DOHH2 (cell line): ENCODE data around the gene ZNF460.
A peak's percentile ranks its signal among the peaks of the same experiment; 100 is the strongest.

Experiments
- H3F3A ChIP-seq: fragments of 200-600 bp; sonication (generic), shearing (Covaris generic); 2 replicates; pipeline ENCODE4 v1.6.0; 2016; ENCODE audit warnings: antibody characterized with exemption, mild to moderate bottlenecking; ENCODE audit not compliant: control insufficient read depth, insufficient read depth
- H3K27ac ChIP-seq: fragments of 200-600 bp; sonication (generic); 2 replicates; pipeline ENCODE4 v1.5.1; 2014; ENCODE audit warnings: low read depth, mild to moderate bottlenecking, low read length, moderate library complexity
- H3K27me3 ChIP-seq: fragments of 200-600 bp; sonication (generic); 2 replicates; pipeline ENCODE4 v1.6.1; 2014; ENCODE audit warnings: mild to moderate bottlenecking, low read length, mixed read lengths; ENCODE audit not compliant: control insufficient read depth
- H3K36me3 ChIP-seq: fragments of 200-600 bp; sonication (generic); 2 replicates; pipeline ENCODE4 v1.6.1; 2014; ENCODE audit warnings: mild to moderate bottlenecking, low read length, moderate library complexity, mixed read lengths; ENCODE audit not compliant: control insufficient read depth
- H3K4me1 ChIP-seq: fragments of 200-600 bp; sonication (generic); 2 replicates; pipeline ENCODE4 v1.6.1; 2014; ENCODE audit warnings: mild to moderate bottlenecking, low read length, mixed read lengths; ENCODE audit not compliant: control insufficient read depth
- H3K4me2 ChIP-seq: fragments of 200-600 bp; sonication (generic); 2 replicates; pipeline ENCODE4 v1.6.0; 2014; ENCODE audit warnings: mild to moderate bottlenecking, low read length, moderate library complexity
- H3K4me3 ChIP-seq: fragments of 200-600 bp; sonication (generic); 2 replicates; pipeline ENCODE4 v1.5.1; 2014; ENCODE audit warnings: mild to moderate bottlenecking, low read length, mixed read lengths
- H3K79me2 ChIP-seq: fragments of 200-600 bp; sonication (generic); 2 replicates; pipeline ENCODE4 v1.6.1; 2014; ENCODE audit warnings: mild to moderate bottlenecking, low read length, mixed read lengths; ENCODE audit not compliant: control insufficient read depth
- H3K9me2 ChIP-seq: fragments of 200-600 bp; sonication (generic); replicated peaks from 2 replicates; pipeline ENCODE4 v1.6.1; 2014; ENCODE audit warnings: mild to moderate bottlenecking, low read length, mixed read lengths; ENCODE audit not compliant: control insufficient read depth
- H3K9me3 ChIP-seq: fragments of 200-600 bp; sonication (generic); 2 replicates; pipeline ENCODE4 v1.6.1; 2014; ENCODE audit warnings: antibody characterized with exemption, low read length, mixed read lengths; ENCODE audit not compliant: control insufficient read depth, insufficient read depth
- H4K20me1 ChIP-seq: fragments of 200-600 bp; sonication (generic); 2 replicates; pipeline ENCODE4 v1.6.0; 2014; ENCODE audit warnings: low read depth, mild to moderate bottlenecking, antibody characterized with exemption, low read length, moderate library complexity; ENCODE audit not compliant: control insufficient read depth, insufficient read depth
- CTCF ChIP-seq: fragments of 200-600 bp; sonication (generic); IDR thresholded peaks from one replicate; pipeline ENCODE4 v1.5.1; 2014; ENCODE audit warnings: antibody characterized with exemption, mild to moderate bottlenecking, low read depth, low read length; ENCODE audit not compliant: poor library complexity, severe bottlenecking
- EZH2phosphoT487 ChIP-seq: fragments of 200-600 bp; sonication (generic); IDR thresholded peaks from 2 replicates; pipeline ENCODE4 v1.6.1; 2017; ENCODE audit warnings: borderline replicate concordance, mild to moderate bottlenecking, antibody characterized with exemption, low read length, moderate library complexity, mixed read lengths

The ZNF460 gene

DNA sequence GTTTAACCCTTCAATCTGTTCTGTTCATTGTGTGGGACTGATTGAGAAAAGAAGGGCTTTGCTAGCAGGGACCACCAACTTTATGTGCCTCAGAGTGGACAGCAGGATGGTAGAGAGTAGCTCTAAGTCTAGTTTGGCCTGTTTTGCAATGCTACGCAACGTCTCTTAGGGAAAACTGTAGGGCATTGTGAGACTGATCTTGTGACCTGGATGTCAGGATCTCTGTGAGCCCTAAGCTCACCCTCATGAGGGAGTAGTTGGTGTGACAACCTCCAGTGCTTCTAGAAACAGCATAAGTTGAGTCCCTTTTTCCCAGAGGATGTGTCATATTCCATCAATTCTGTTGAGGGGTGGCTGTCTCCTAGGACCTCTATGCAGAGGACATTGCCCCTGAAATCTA lies 30.5 kb downstream of the ZNF460 start:
- H3K36me3 ChIP-seq, result no peaks in the 10 kb centered on the region
- H3K27me3 ChIP-seq, result no peaks in the 10 kb centered on the region
- H3K27ac ChIP-seq, result no peak overlapping the region
- H3K9me3 ChIP-seq, result peaks cover 4% of the 10 kb centered on the region; the same call in 1 of the 2 replicates
- H3K4me1 ChIP-seq, result no peaks in the 10 kb centered on the region
- no peak overlapping the region for H3K4me3 ChIP-seq
- H3K4me2 ChIP-seq, result no peak overlapping the region
- no peaks in the 10 kb centered on the region for H3K9me2 ChIP-seq
- TF ChIP-seq EZH2phosphoT487 (no peak), CTCF (no peak)
- no peaks in the 10 kb centered on the region for H3F3A ChIP-seq
- no peaks in the 10 kb centered on the region for H3K79me2 ChIP-seq
- no peaks in the 10 kb centered on the region for H4K20me1 ChIP-seq

GRCh38 chr19:57314146-57314545 lies 33.9 kb downstream of the ZNF460 start:
- H3K79me2 ChIP-seq, result no peaks in the 10 kb centered on the region
- H3K9me3 ChIP-seq, result peaks cover 15% of the 10 kb centered on the region
- H3K4me3 ChIP-seq, result no peak overlapping the region
- no peaks in the 10 kb centered on the region for H4K20me1 ChIP-seq
- no peak overlapping the region for H3K4me2 ChIP-seq
- no peak overlapping the region for H3K27ac ChIP-seq
- H3K27me3 ChIP-seq, result no peaks in the 10 kb centered on the region
- no peaks in the 10 kb centered on the region for H3K9me2 ChIP-seq
- H3F3A ChIP-seq, result no peaks in the 10 kb centered on the region
- no peaks in the 10 kb centered on the region for H3K4me1 ChIP-seq
- H3K36me3 ChIP-seq, result no peaks in the 10 kb centered on the region
- TF ChIP-seq EZH2phosphoT487 (no peak), CTCF (no peak)

DNA sequence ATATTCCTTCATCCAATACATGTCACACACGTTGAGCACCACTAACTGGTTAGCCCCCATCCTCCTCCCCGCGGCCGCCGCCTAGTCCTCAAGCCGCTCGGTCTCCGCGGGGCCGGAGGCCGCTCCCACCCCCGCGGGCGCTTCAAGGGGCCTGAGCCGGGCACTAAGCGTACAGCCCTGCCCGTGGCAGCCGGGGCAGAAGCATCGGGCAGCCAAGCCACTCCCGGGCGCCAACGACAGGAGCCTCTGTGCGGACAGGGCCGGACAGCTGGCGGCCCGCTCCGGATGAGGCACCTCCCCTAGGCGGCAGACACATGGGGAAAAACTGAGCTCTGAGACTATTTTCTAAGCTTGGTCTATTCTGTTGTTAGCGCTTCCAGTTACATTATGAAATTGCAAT lies 37.2 kb downstream of the ZNF460 start:
- Histone ChIP-seq H3K4me3 (no peak overlapping the region), H4K20me1 (no peaks in the 10 kb centered on the region), H3K27me3 (no peaks in the 10 kb centered on the region), H3K4me1 (peaks cover 14% of the 10 kb centered on the region), H3K36me3 (no peaks in the 10 kb centered on the region), H3K79me2 (no peaks in the 10 kb centered on the region), H3K9me2 (no peaks in the 10 kb centered on the region), H3K27ac (no peak overlapping the region), H3K4me2 (no peak overlapping the region), H3K9me3 (peaks cover 37% of the 10 kb centered on the region), H3F3A (no peaks in the 10 kb centered on the region)
- no peak for TF ChIP-seq EZH2phosphoT487
- TF ChIP-seq CTCF, result no peak

GRCh38 chr19:57319869-57320179 lies 39.5 kb downstream of the ZNF460 start:
- Histone ChIP-seq H3K36me3 (no peaks in the 10 kb centered on the region), H3K9me3 (peaks cover 40% of the 10 kb centered on the region), H3K4me1 (peaks cover 14% of the 10 kb centered on the region), H3K27me3 (no peaks in the 10 kb centered on the region), H3F3A (no peaks in the 10 kb centered on the region), H3K4me3 (peak overlapping the region; percentile 74), H3K9me2 (no peaks in the 10 kb centered on the region), H3K4me2 (peak overlapping the region; percentile 62), H4K20me1 (no peaks in the 10 kb centered on the region), H3K27ac (no peak overlapping the region), H3K79me2 (no peaks in the 10 kb centered on the region)
- no peak for TF ChIP-seq CTCF
- no peak for TF ChIP-seq EZH2phosphoT487
